MG63 (cell line): ENCODE data around the gene NPR2. TPM values are rescaled to one million over a fixed set of nuclear protein-coding genes. Genes with fewer than 3 reads are reported as not detected.
A peak's percentile ranks its signal among the peaks of the same experiment; 100 is the strongest.

Experiments used
- DNase-seq: peaks from one replicate; pipeline ENCODE4 v3.0.0-alpha.2; 2020
- H3K27me3 ChIP-seq: fragments of 250-450 bp; sonication (Bioruptor Pico); 2 replicates; pipeline ENCODE4 v1.5.1; 2020; ENCODE audit warnings: mild to moderate bottlenecking, moderate library complexity
- H3K36me3 ChIP-seq: fragments of 250-450 bp; sonication (Bioruptor Pico); 2 replicates; pipeline ENCODE4 v1.5.1; 2020; ENCODE audit warnings: mild to moderate bottlenecking, moderate library complexity
- H3K4me3 ChIP-seq: fragments of 250-450 bp; sonication (Bioruptor Pico); 2 replicates; pipeline ENCODE4 v1.5.1; 2020; ENCODE audit warnings: mild to moderate bottlenecking, moderate library complexity
- H3K9me3 ChIP-seq: fragments of 250-450 bp; sonication (Bioruptor Pico); 2 replicates; pipeline ENCODE4 v1.5.1; 2020; ENCODE audit warnings: mild to moderate bottlenecking, moderate library complexity
- total RNA-seq: library from RNA; depleted of rRNA; stranded (reverse); fragments of >200 nt; shearing (Covaris generic); gene quantifications from 2 replicates; pipeline ENCODE4 v1.2.3, GENCODE V29; 2014; ENCODE audit warnings: low replicate concordance; rRNA removed

Gene NPR2
- total RNA-seq, result 32.5 and 42.0 TPM in 2 replicates

GRCh38 chr9:35791297-35791921 is at the start of gene NPR2:
Gene NPR2, plus strand, starts transcription at chr9:35791591. Its CDS starts 818 bp downstream, at chr9:35792409.
- DNase-seq, result peak; percentile 72

GRCh38 chr9:35741740-35742139 is 49.7 kb upstream of the NPR2 start:
- Histone ChIP-seq H3K36me3 (peaks cover 97% of the 10 kb centered on the region), H3K27me3 (no peaks in the 10 kb centered on the region), H3K4me3 (no peak overlapping the region), H3K9me3 (no peaks in the 10 kb centered on the region)
- DNase-seq, result no peak

More at GRCh38 chr9:35791297-35791921, at the start of gene NPR2:
- no peaks in the 10 kb centered on the region for H3K27me3 ChIP-seq
- H3K36me3 ChIP-seq, result peaks cover 3% of the 10 kb centered on the region; the same call in 1 of the 2 replicates
- H3K9me3 ChIP-seq, result no peaks in the 10 kb centered on the region
- peak within 1 kb of the TSS; percentile 53 for H3K4me3 ChIP-seq

GRCh38 chr9:35743452-35743851 is 47.9 kb upstream of the NPR2 start:
- Histone ChIP-seq H3K9me3 (no peaks in the 10 kb centered on the region), H3K4me3 (no peak overlapping the region), H3K27me3 (no peaks in the 10 kb centered on the region), H3K36me3 (peaks cover 97% of the 10 kb centered on the region)
- no peak for DNase-seq

- peaks cover 95% of the 10 kb centered on the region for H3K36me3 ChIP-seq
- no peak for DNase-seq
- H3K4me3 ChIP-seq, result no peak overlapping the region
- no peaks in the 10 kb centered on the region for H3K27me3 ChIP-seq
- H3K9me3 ChIP-seq, result no peaks in the 10 kb centered on the region
Observed at GRCh38 chr9:35743880-35744518, 47.4 kb upstream of the NPR2 start.

GRCh38 chr9:35745569-35745968 is 45.8 kb upstream of the NPR2 start:
- Histone ChIP-seq H3K27me3 (no peaks in the 10 kb centered on the region), H3K4me3 (peak overlapping the region; percentile 98; the same call in 1 of the 2 replicates), H3K36me3 (peaks cover 85% of the 10 kb centered on the region), H3K9me3 (no peaks in the 10 kb centered on the region)
- no peak for DNase-seq

- Histone ChIP-seq H3K4me3 (peak overlapping the region; percentile 98), H3K9me3 (no peaks in the 10 kb centered on the region), H3K36me3 (peaks cover 86% of the 10 kb centered on the region), H3K27me3 (no peaks in the 10 kb centered on the region)
- peak; percentile 44 for DNase-seq
Observed at GRCh38 chr9:35746583-35746982, 44.8 kb upstream of the NPR2 start.

- peak overlapping the region; percentile 98 for H3K4me3 ChIP-seq
- H3K36me3 ChIP-seq, result peaks cover 86% of the 10 kb centered on the region
- no peaks in the 10 kb centered on the region for H3K9me3 ChIP-seq
- no peaks in the 10 kb centered on the region for H3K27me3 ChIP-seq
- DNase-seq, result no peak
Observed at GRCh38 chr9:35748242-35748857, 43.0 kb upstream of the NPR2 start.

GRCh38 chr9:35748858-35749514 is 42.4 kb upstream of the NPR2 start, which contains the start of the genes GBA2 and RGP1:
Gene GBA2, minus strand, starts transcription at chr9:35749228. Its CDS starts 524 bp downstream, at chr9:35748704.
Gene RGP1, plus strand, starts transcription at chr9:35749287. Its CDS starts 469 bp downstream, at chr9:35749756.
- H3K36me3 ChIP-seq, result peaks cover 86% of the 10 kb centered on the region
- H3K27me3 ChIP-seq, result no peaks in the 10 kb centered on the region
- H3K9me3 ChIP-seq, result no peaks in the 10 kb centered on the region
- peak within 1 kb of the TSS; percentile 98 for H3K4me3 ChIP-seq
- DNase-seq, result peak; percentile 96

- H3K36me3 ChIP-seq, result peaks cover 86% of the 10 kb centered on the region
- no peaks in the 10 kb centered on the region for H3K27me3 ChIP-seq
- H3K9me3 ChIP-seq, result no peaks in the 10 kb centered on the region
- DNase-seq, result peak; percentile 51
- H3K4me3 ChIP-seq, result peak overlapping the region; percentile 98
Observed at GRCh38 chr9:35749515-35750255, 41.7 kb upstream of the NPR2 start.

- DNase-seq, result peak; percentile 47
- Histone ChIP-seq H3K27me3 (no peaks in the 10 kb centered on the region), H3K9me3 (no peaks in the 10 kb centered on the region), H3K36me3 (peaks cover 88% of the 10 kb centered on the region), H3K4me3 (peak overlapping the region; percentile 98)
Observed at GRCh38 chr9:35750256-35750531, 41.2 kb upstream of the NPR2 start.

GRCh38 chr9:35753466-35753865 is 37.9 kb upstream of the NPR2 start:
- no peak overlapping the region for H3K4me3 ChIP-seq
- DNase-seq, result no peak
- no peaks in the 10 kb centered on the region for H3K9me3 ChIP-seq
- H3K27me3 ChIP-seq, result no peaks in the 10 kb centered on the region
- H3K36me3 ChIP-seq, result peaks cover 66% of the 10 kb centered on the region

- Histone ChIP-seq H3K36me3 (peaks cover 63% of the 10 kb centered on the region), H3K4me3 (no peak within 1 kb of the TSS), H3K27me3 (no peaks in the 10 kb centered on the region), H3K9me3 (no peaks in the 10 kb centered on the region)
- no peak for DNase-seq
Observed at GRCh38 chr9:35754264-35754663, 37.1 kb upstream of the NPR2 start, which contains the start of gene MSMP. Gene MSMP, minus strand, starts transcription at chr9:35754276. Its CDS starts 147 bp downstream, at chr9:35754129.

- Histone ChIP-seq H3K36me3 (peaks cover 63% of the 10 kb centered on the region), H3K4me3 (no peak overlapping the region), H3K27me3 (no peaks in the 10 kb centered on the region), H3K9me3 (no peaks in the 10 kb centered on the region)
- DNase-seq, result no peak
Observed at GRCh38 chr9:35755071-35755470, 36.3 kb upstream of the NPR2 start.

GRCh38 chr9:35756275-35757225 is 34.8 kb upstream of the NPR2 start:
- DNase-seq, result no peak
- Histone ChIP-seq H3K9me3 (no peaks in the 10 kb centered on the region), H3K36me3 (peaks cover 53% of the 10 kb centered on the region), H3K27me3 (no peaks in the 10 kb centered on the region), H3K4me3 (no peak overlapping the region)

GRCh38 chr9:35757226-35757891 is 34.0 kb upstream of the NPR2 start:
- Histone ChIP-seq H3K36me3 (peaks cover 45% of the 10 kb centered on the region), H3K4me3 (no peak overlapping the region), H3K9me3 (no peaks in the 10 kb centered on the region), H3K27me3 (no peaks in the 10 kb centered on the region)
- DNase-seq, result no peak
